Activated B cell treated with CpG ODN at 0.5 μM for 24 hours (primary cell): Measurements from ENCODE around the gene SRCIN1. TPM values are rescaled to one million over a fixed set of nuclear protein-coding genes. Genes with fewer than 3 reads are reported as not detected.
"Not testable (repeated sequence)": the region's sequence is repeated elsewhere in the genome, so short reads cannot be mapped to it uniquely, and the experiment has no call there.

Source experiments
- ATAC-seq: fragments of 200-7000 bp; cut with Tn5 transposase; one replicate; pipeline ENCODE4 v1.10.0; 2021; ENCODE audit warnings: low read depth, mild to moderate bottlenecking, moderate library complexity
- CTCF ChIA-PET: fragments of 350-600 bp; sonication (Branson Sonifier 250); formaldehyde crosslinking; loops from one replicate; lab custom pipeline; 2021; ENCODE audit warnings: antibody characterized with exemption; lab: Charles Lee
- POLR2A ChIA-PET: fragments of 350-600 bp; sonication (Branson Sonifier 250); formaldehyde crosslinking; loops from one replicate; lab custom pipeline; 2021; ENCODE audit warnings: antibody characterized with exemption; lab: Charles Lee
- DNase-seq: peaks from one replicate; pipeline ENCODE4 v3.0.0; 2022
- H3K27ac Mint-ChIP-seq: one replicate; pipeline ENCODE4 v1.8.0; 2020; ENCODE audit warnings: mixed read lengths
- H3K27me3 Mint-ChIP-seq: one replicate; pipeline ENCODE4 v1.8.0; 2021; ENCODE audit warnings: mixed read lengths
- H3K36me3 Mint-ChIP-seq: one replicate; pipeline ENCODE4 v1.8.0; 2021; ENCODE audit warnings: low read depth, mixed read lengths
- H3K4me1 Mint-ChIP-seq: one replicate; pipeline ENCODE4 v1.8.0; 2021; ENCODE audit warnings: mixed read lengths
- H3K4me3 Mint-ChIP-seq: one replicate; pipeline ENCODE4 v1.8.0; 2020; ENCODE audit warnings: mild to moderate bottlenecking, mixed read lengths
- H3K9me3 Mint-ChIP-seq: one replicate; pipeline ENCODE4 v1.8.0; 2020; ENCODE audit warnings: mixed read lengths
- intact Hi-C: fragments of 100-400 bp; cut with micrococcal nuclease; formaldehyde crosslinking; loops from one replicate; pipeline ENCODE4 v1.15.1; 2024
- total RNA-seq: library from RNA; stranded (reverse); gene quantifications from 2 replicates; pipeline ENCODE4 v1.2.3, GENCODE V29; 2022
- TF ChIP-seq, protein P1 (sequence below): fragments of 200-600 bp; IDR thresholded peaks from one replicate; pipeline ENCODE4 v1.8.0; 2022; ENCODE audit warnings: antibody characterized with exemption, mild to moderate bottlenecking

SRCIN1 gene
- total RNA-seq, 1 donor from 2014 or later: 0.35 TPM

DNA sequence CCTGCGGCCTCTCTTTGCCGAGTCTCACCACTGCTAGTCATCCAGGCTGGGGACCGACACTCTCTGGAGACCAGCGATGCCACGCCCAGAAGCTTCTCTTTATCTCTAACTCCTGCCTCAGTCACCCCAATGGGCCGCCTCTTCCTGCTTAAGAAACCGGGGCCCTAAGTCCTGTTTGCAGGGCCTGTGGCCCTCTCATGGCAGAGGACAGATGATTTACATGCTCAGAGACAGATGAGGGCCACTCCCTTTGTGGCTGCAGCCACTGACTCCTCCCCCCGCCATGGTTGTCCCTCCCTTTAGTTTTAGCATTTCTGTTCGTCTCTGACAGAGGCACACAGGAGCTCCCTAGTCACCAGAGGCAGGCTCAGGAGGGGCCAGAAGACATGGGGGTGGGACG, 106.5 kb downstream of the SRCIN1 start:
- intact Hi-C loops, CTCF ChIA-PET, H3K27me3 Mint-ChIP-seq, H3K4me3 Mint-ChIP-seq, H3K36me3 Mint-ChIP-seq, ATAC-seq, H3K9me3 Mint-ChIP-seq, DNase-seq, H3K27ac Mint-ChIP-seq, POLR2A ChIA-PET, H3K4me1 Mint-ChIP-seq: not testable (repeated sequence)

DNA sequence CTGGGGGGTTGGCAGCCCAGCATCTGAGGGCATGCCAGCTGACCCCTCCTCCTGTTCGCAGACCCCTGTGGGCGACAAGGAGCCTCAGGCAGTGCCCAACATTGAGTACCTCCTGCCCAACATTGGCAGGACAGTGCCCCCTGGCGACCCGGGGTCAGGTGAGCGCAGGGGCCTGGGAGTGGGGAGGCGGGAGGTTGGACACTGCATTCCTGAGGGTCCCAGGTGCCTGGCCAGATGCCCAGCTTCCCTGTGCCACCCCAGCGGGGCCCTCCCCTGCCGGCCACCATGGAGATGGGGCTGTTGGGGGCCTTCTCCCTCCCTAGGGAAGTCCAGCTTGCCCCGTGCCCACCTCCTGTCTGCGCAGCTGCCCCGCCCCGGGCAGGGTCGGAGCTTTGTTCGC, 107.4 kb downstream of the SRCIN1 start:
- ATAC-seq: no peak
- ChIA-PET POLR2A (no interaction called here), CTCF (no interaction called here)
- intact Hi-C loops: no loop called here
- Mint-ChIP-seq H3K27ac (no peak overlapping the region), H3K4me3 (no peak overlapping the region), H3K36me3 (no peaks in the 10 kb centered on the region), H3K4me1 (no peaks in the 10 kb centered on the region), H3K9me3 (peaks cover 2% of the 10 kb centered on the region), H3K27me3 (peaks cover 3% of the 10 kb centered on the region)
- DNase-seq: no peak
- TF ChIP-seq, protein P1, sequence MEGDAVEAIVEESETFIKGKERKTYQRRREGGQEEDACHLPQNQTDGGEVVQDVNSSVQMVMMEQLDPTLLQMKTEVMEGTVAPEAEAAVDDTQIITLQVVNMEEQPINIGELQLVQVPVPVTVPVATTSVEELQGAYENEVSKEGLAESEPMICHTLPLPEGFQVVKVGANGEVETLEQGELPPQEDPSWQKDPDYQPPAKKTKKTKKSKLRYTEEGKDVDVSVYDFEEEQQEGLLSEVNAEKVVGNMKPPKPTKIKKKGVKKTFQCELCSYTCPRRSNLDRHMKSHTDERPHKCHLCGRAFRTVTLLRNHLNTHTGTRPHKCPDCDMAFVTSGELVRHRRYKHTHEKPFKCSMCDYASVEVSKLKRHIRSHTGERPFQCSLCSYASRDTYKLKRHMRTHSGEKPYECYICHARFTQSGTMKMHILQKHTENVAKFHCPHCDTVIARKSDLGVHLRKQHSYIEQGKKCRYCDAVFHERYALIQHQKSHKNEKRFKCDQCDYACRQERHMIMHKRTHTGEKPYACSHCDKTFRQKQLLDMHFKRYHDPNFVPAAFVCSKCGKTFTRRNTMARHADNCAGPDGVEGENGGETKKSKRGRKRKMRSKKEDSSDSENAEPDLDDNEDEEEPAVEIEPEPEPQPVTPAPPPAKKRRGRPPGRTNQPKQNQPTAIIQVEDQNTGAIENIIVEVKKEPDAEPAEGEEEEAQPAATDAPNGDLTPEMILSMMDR: no peak

DNA sequence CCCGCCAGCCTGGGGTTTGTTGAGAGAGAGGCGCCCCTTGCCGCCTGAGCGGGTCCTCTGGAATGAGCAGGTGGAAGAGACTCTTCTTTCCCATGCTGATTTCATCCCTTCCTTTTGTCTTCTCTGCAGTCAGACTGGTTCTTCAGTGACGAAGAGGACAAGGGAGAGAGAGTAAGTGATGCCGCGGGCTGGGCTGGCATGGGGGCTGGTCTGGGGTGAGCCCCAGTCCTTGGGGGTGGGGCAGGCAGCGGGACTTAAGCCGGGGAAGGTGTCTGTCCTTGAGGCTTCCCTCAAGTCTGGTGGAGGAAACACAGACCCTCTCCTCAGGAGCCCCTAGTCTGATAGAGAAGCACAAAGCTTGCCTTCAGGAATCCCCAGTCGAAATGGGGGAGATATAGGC, 108.1 kb downstream of the SRCIN1 start:
- H3K4me1 Mint-ChIP-seq, H3K4me3 Mint-ChIP-seq, POLR2A ChIA-PET, H3K27me3 Mint-ChIP-seq, DNase-seq, H3K9me3 Mint-ChIP-seq, CTCF ChIA-PET, intact Hi-C loops, H3K36me3 Mint-ChIP-seq, ATAC-seq, H3K27ac Mint-ChIP-seq: not testable (repeated sequence)

DNA sequence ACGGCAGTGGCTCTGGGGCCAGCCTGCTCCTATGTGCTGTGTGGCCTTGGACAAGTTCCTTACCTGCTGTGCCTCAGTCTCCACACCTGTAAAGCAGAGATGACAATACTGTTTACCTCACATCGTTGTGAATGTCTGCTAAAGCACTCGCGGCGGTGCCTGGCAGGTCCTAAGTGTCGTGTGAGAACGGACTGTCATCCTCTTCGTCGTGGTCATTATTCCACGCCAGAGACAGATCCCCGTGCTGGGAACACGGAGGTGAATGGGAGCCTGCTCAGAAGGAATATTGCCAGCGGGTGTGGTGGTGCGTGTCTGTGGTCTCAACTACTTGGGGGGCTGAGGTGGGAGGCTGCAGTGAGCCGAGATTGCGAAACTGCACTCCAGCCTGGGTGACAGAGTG, 111.6 kb downstream of the SRCIN1 start:
- H3K36me3 Mint-ChIP-seq, H3K4me1 Mint-ChIP-seq, H3K9me3 Mint-ChIP-seq, ATAC-seq, DNase-seq, POLR2A ChIA-PET, intact Hi-C loops, H3K4me3 Mint-ChIP-seq, H3K27me3 Mint-ChIP-seq, CTCF ChIA-PET, H3K27ac Mint-ChIP-seq: not testable (repeated sequence)

DNA sequence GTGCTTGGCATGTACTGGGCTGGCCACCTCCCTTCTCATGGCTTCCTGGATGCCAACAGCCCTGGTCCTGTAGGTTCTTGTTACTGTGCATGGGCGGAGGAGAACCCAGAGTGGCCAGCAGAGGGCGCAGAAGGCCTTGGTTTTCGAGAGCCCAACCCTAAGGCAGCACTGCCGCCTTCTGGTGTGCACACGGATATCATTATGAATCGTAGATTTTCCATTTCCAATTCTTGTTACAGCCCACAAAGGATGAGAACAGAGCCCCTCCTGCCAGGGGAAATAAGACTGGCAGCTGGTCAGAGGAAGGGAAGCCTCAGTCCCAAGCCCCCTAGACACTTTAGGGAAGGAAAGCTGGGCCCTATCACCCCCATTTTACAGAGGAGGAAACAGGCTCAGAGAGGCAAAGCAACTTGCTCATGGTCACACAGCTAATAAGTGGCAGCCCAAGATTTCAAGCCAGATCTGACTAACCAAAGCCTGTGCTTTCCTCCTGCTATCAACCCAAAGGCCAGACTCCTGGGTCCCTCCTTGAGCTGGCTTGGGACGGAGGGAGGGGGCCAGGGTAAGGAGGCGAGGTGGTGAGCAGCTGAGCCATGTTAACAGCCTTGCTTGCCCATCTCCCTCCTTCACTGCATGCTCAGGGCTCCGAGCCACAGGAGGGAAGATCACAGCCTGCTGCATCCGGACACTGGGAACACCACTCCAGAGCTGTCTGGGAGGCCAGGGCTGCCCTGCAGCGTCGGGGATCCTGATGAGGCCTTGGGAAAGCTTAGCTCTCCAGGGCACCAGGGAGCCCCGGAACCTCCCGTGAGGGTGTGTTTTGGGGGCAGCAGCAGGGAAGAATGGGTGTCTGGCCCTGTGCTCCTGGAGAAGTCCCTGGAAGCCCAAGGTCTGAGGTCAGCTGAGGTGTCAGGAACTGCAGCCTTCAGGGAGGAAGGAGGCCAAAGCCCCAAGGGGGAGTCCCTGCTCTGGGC, 113.4 kb downstream of the SRCIN1 start:
- H3K27ac Mint-ChIP-seq, H3K4me1 Mint-ChIP-seq, H3K4me3 Mint-ChIP-seq, H3K9me3 Mint-ChIP-seq, H3K36me3 Mint-ChIP-seq, POLR2A ChIA-PET, H3K27me3 Mint-ChIP-seq: not testable (repeated sequence)
- DNase-seq (peak; percentile 81), ATAC-seq (peak; percentile 80)
- CTCF ChIA-PET: interaction anchor here (0.7 to 1.8 kb wide), 5 partner anchors 27 to 179 kb away, joined by 3 to 4 read pairs (median 3); no protein-coding TSS in a partner anchor
- intact Hi-C loops: loop anchor here (1.0 to 2.0 kb wide), 7 partner anchors 45 to 242 kb away; no protein-coding TSS in a partner anchor

DNA sequence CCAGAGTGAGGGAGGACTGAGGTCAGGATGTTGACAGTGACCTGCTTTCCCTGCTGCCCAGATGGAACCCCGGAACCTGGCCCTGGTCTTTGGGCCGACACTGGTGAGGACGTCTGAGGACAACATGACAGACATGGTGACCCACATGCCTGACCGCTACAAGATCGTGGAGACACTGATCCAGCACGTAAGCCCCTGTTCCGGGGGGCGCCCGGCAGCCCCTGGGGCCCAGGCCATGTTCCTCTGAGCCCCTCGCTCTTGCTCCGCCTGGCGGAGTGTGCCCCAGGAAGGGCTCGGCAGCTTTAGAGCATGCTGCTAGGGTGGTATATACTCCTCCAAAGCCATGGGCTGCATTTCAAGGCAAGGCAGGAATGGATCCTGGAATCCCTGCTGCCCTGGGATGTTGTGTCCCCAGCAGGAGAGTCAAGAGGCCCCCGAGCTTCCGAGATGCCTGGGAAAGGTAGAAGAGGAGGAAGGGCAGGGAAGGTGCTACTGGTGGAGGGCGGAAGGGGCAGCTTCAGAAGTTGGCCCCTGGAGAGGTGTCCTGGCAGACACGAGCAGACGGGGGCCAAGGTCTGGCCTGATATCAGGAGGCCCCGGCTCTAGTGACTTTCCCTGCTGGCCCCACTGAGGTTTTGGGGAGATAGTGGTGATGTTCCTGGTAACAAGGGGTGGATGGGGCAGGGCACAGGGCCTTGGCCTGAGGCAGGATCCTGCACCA, 114.2 kb downstream of the SRCIN1 start:
- H3K27me3 Mint-ChIP-seq, ATAC-seq, H3K27ac Mint-ChIP-seq, H3K9me3 Mint-ChIP-seq, H3K4me1 Mint-ChIP-seq, H3K36me3 Mint-ChIP-seq, DNase-seq, H3K4me3 Mint-ChIP-seq, POLR2A ChIA-PET: not testable (repeated sequence)
- intact Hi-C loops: loop anchor here (1.0 to 2.0 kb wide), 7 partner anchors 46 to 243 kb away; no protein-coding TSS in a partner anchor
- CTCF ChIA-PET: interaction anchor here (1.4 to 1.8 kb wide), 2 partner anchors 68 to 180 kb away, joined by 3 to 4 read pairs; no protein-coding TSS in a partner anchor

DNA sequence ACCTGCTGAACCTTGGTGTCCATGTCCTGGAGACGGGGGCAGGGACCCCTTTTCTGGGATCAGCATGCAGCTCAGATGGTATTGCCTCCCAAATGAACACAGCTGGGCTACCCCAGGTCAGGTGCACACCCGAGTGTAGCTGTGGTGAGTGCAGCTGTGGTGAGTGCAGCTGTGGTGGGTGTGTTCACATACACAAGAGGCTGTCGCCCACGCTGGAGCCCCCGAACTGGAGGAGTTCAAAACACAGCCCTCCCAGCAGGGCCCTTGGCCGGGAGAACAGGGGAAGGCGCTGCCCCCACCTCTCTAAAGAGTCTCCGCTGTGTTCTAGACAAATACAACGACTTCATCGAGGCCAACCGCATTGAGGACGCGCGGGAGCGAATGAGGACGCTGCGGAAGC, 116.0 kb downstream of the SRCIN1 start:
- CTCF ChIA-PET: interaction anchor here (1.2 to 1.8 kb wide), 2 partner anchors 95 to 178 kb away, joined by 3 to 5 read pairs; no protein-coding TSS in a partner anchor
- H3K4me1 Mint-ChIP-seq: peaks cover 15% of the 10 kb centered on the region
- H3K4me3 Mint-ChIP-seq, H3K9me3 Mint-ChIP-seq, POLR2A ChIA-PET, H3K36me3 Mint-ChIP-seq, intact Hi-C loops, H3K27me3 Mint-ChIP-seq, ATAC-seq, H3K27ac Mint-ChIP-seq, DNase-seq: not testable (repeated sequence)

DNA sequence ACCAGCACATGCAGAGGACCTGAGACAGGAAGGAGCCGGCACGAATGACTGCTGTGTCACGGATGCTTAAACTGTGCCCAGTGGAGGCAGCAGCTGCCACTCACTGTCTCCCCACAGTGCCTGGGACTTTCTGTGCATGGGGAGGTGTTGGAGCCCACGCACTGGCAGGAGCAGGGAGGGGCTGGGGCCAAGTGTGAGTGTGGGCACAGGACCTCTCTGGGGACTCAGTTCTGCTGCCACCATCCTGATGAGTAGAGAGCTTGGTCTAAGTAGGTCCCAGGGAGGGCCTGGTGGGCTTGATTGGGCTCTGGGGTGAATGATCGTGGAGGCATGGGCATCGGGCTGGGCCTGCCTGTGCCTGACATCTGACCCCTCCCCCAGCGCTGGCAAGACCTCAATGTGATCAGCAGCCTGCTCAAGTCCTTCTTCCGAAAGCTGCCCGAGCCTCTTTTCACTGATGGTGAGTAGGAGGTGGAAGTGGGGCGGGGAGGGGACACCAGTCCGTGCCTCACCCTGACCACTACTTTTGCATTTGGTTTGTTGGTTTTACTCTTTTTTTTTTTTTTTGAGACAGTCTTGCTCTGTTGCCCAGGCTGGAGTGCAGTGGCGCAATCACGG, 120.0 kb downstream of the SRCIN1 start:
- not testable (repeated sequence) for H3K36me3 Mint-ChIP-seq, H3K9me3 Mint-ChIP-seq, H3K27me3 Mint-ChIP-seq
- DNase-seq (peak; percentile 41), ATAC-seq (peak; percentile 79)
- peak overlapping the region; percentile 73 for H3K4me3 Mint-ChIP-seq
- ChIA-PET CTCF (interaction anchor here (0.7 to 2.5 kb wide), 2 partner anchors 62 to 164 kb away, joined by 3 to 7 read pairs; no protein-coding TSS in a partner anchor), POLR2A (interaction anchor here (0.6 to 1.2 kb wide), 6 partner anchors 62 to 1550 kb away, joined by 3 to 7 read pairs (median 4); partner anchors contain the start of genes MLLT6 and SOCS7)
- intact Hi-C loops: loop anchor here (1.0 kb wide), 3 partner anchors 41 to 136 kb away; no protein-coding TSS in a partner anchor
- H3K4me1 Mint-ChIP-seq: peaks cover 15% of the 10 kb centered on the region
- peak overlapping the region; percentile 74 for H3K27ac Mint-ChIP-seq
